Chondrocyte (in vitro differentiated cells): Measurements from ENCODE around the gene GHRHR. TPM values are rescaled to one million over a fixed set of nuclear protein-coding genes. Genes with fewer than 3 reads are reported as not detected.
A peak's percentile ranks its signal among the peaks of the same experiment; 100 is the strongest.

ENCODE experiments used
- DNase-seq: peaks from one replicate; pipeline ENCODE4 v3.0.0; 2021; ENCODE audit warnings: mixed read lengths, low spot score
- H3K27ac Mint-ChIP-seq: one replicate; pipeline ENCODE4 v1.8.0; 2021; ENCODE audit warnings: mild to moderate bottlenecking, moderate library complexity, mixed read lengths; ENCODE audit not compliant: unreplicated experiment
- H3K27me3 Mint-ChIP-seq: 2 replicates; pipeline ENCODE4 v1.8.0; 2021; ENCODE audit warnings: low read depth, mixed read lengths
- H3K36me3 Mint-ChIP-seq: 2 replicates; pipeline ENCODE4 v1.8.0; 2021; ENCODE audit warnings: low read depth, mixed read lengths
- H3K4me1 Mint-ChIP-seq: 2 replicates; pipeline ENCODE4 v1.8.0; 2021; ENCODE audit warnings: low read depth, mild to moderate bottlenecking, mixed read lengths
- H3K4me3 Mint-ChIP-seq: one replicate; pipeline ENCODE4 v1.8.0; 2021; ENCODE audit warnings: mild to moderate bottlenecking, moderate library complexity, mixed read lengths; ENCODE audit not compliant: unreplicated experiment
- H3K9me3 Mint-ChIP-seq: 2 replicates; pipeline ENCODE4 v1.8.0; 2021; ENCODE audit warnings: low read depth, mixed read lengths
- total RNA-seq: library from RNA; stranded (reverse); gene quantifications from 3 replicates; pipeline ENCODE4 v1.2.1, GENCODE V29; 2021
- TF ChIP-seq, protein P1 (sequence below): fragments of 200-600 bp; sonication (generic); IDR thresholded peaks from 2 replicates; pipeline ENCODE4 v1.5.0; 2021; ENCODE audit warnings: antibody characterized with exemption, mild to moderate bottlenecking, moderate library complexity

The GHRHR gene
- total RNA-seq, 1 donor from 2014 or later: not detected

- H3K9me3 Mint-ChIP-seq: no peaks in the 10 kb centered on the region
- peaks cover 1% of the 10 kb centered on the region for H3K36me3 Mint-ChIP-seq
- H3K4me3 Mint-ChIP-seq: no peak overlapping the region
- H3K27ac Mint-ChIP-seq: peak overlapping the region; percentile 27
- peaks cover 16% of the 10 kb centered on the region for H3K4me1 Mint-ChIP-seq
- DNase-seq: no peak
- peaks cover 8% of the 10 kb centered on the region for H3K27me3 Mint-ChIP-seq
- TF ChIP-seq, protein P1, sequence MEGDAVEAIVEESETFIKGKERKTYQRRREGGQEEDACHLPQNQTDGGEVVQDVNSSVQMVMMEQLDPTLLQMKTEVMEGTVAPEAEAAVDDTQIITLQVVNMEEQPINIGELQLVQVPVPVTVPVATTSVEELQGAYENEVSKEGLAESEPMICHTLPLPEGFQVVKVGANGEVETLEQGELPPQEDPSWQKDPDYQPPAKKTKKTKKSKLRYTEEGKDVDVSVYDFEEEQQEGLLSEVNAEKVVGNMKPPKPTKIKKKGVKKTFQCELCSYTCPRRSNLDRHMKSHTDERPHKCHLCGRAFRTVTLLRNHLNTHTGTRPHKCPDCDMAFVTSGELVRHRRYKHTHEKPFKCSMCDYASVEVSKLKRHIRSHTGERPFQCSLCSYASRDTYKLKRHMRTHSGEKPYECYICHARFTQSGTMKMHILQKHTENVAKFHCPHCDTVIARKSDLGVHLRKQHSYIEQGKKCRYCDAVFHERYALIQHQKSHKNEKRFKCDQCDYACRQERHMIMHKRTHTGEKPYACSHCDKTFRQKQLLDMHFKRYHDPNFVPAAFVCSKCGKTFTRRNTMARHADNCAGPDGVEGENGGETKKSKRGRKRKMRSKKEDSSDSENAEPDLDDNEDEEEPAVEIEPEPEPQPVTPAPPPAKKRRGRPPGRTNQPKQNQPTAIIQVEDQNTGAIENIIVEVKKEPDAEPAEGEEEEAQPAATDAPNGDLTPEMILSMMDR: no peak
Observed at GRCh38 chr7:30931929-30932540, 31.7 kb upstream of the GHRHR start.

DNA sequence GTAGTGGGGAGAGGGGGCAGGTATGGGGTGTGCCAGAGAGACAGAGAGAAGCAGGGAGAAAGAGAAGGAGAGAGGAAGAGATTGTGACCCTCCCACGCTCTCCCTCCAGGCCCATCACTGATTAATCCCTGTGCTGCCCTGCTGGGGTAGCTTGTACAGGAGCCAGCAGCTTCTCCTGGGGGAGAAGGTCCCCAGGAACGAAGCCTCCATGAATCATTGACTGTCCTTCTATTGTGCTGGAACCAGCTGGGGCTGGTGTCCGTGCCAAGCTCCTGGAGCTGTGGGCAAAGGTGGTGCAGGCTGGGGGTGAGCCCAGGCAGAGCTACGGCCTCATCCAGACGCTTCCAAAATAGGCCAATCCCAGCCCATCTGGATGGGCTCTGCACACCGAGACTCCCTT lies 31.2 kb upstream of the GHRHR start:
- Mint-ChIP-seq H3K27ac (no peak overlapping the region), H3K4me1 (peaks cover 16% of the 10 kb centered on the region), H3K36me3 (peaks cover under 1% of the 10 kb centered on the region), H3K9me3 (no peaks in the 10 kb centered on the region), H3K4me3 (no peak overlapping the region), H3K27me3 (peaks cover 11% of the 10 kb centered on the region)
- TF ChIP-seq, protein P1: no peak
- DNase-seq: no peak

GRCh38 chr7:30933124-30933974 lies 30.4 kb upstream of the GHRHR start:
- DNase-seq: peak; percentile 86
- Mint-ChIP-seq H3K36me3 (no peaks in the 10 kb centered on the region), H3K27ac (no peak overlapping the region), H3K4me3 (no peak overlapping the region), H3K4me1 (peaks cover 16% of the 10 kb centered on the region), H3K27me3 (peaks cover 13% of the 10 kb centered on the region), H3K9me3 (no peaks in the 10 kb centered on the region)
- TF ChIP-seq, protein P1: no peak

DNA sequence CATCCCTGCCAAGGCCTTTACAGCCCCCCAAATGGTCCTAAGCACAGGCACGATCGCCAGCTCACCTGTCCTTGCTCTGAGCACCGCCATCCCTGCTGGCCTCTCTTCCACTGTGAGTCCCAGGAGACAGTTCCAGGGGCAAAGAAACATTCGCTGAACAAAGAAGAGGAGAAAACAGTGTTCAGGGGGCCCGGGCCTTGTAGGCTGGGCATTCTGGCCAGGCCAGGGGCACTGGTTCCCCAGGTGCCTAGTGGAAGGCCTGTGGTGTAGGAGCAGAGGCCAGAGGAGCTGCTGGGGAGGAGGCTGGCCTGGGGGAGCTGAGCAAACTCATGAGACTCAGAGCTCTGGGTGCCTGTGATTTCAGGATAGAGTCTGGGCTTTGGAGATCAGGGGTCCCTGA lies 29.5 kb upstream of the GHRHR start:
- no peak for DNase-seq
- Mint-ChIP-seq H3K27ac (no peak overlapping the region), H3K9me3 (no peaks in the 10 kb centered on the region), H3K4me3 (no peak overlapping the region), H3K27me3 (peaks cover 13% of the 10 kb centered on the region), H3K36me3 (no peaks in the 10 kb centered on the region), H3K4me1 (peaks cover 16% of the 10 kb centered on the region)
- TF ChIP-seq, protein P1: no peak

- Mint-ChIP-seq H3K4me1 (peaks cover 15% of the 10 kb centered on the region), H3K9me3 (no peaks in the 10 kb centered on the region), H3K27me3 (peaks cover 20% of the 10 kb centered on the region), H3K27ac (no peak overlapping the region), H3K36me3 (no peaks in the 10 kb centered on the region), H3K4me3 (no peak overlapping the region)
- DNase-seq: no peak
- TF ChIP-seq, protein P1: no peak
Observed at GRCh38 chr7:30934732-30935568, 28.8 kb upstream of the GHRHR start.
